Ishikawa (cell line): ENCODE measurements around the gene TMCO1.

Source experiments
- CEBPB ChIP-seq: IDR thresholded peaks from 2 replicates; pipeline ENCODE4 v1.6.1; 2012
- CREB1 ChIP-seq: IDR thresholded peaks from 2 replicates; pipeline ENCODE4 v1.6.1; 2012; ENCODE audit warnings: low read depth
- EGR1 ChIP-seq: IDR thresholded peaks from 2 replicates; pipeline ENCODE4 v1.6.1; 2012
- EP300 ChIP-seq: IDR thresholded peaks from 2 replicates; pipeline ENCODE4 v1.6.1; 2012; ENCODE audit warnings: borderline replicate concordance
- FOXM1 ChIP-seq: IDR thresholded peaks from 2 replicates; pipeline ENCODE4 v1.6.1; 2012; ENCODE audit warnings: low read depth, borderline replicate concordance
- NFIC ChIP-seq: IDR thresholded peaks from 2 replicates; pipeline ENCODE4 v1.6.1; 2012
- RAD21 ChIP-seq: IDR thresholded peaks from 2 replicates; pipeline ENCODE4 v1.6.1; 2012; ENCODE audit warnings: low read depth
- REST ChIP-seq: IDR thresholded peaks from 2 replicates; pipeline ENCODE4 v1.6.1; 2012; ENCODE audit warnings: low read depth, mild to moderate bottlenecking
- TAF1 ChIP-seq: IDR thresholded peaks from 2 replicates; pipeline ENCODE4 v1.6.1; 2012; ENCODE audit warnings: low read depth, mild to moderate bottlenecking
- TCF12 ChIP-seq: IDR thresholded peaks from 2 replicates; pipeline ENCODE4 v1.6.1; 2012; ENCODE audit warnings: low read depth
- TEAD4 ChIP-seq: IDR thresholded peaks from 2 replicates; pipeline ENCODE4 v1.6.1; 2012
- USF1 ChIP-seq: IDR thresholded peaks from 2 replicates; pipeline ENCODE4 v1.6.1; 2012
- YY1 ChIP-seq: IDR thresholded peaks from 2 replicates; pipeline ENCODE4 v1.6.1; 2012; ENCODE audit warnings: low read depth
- ZBTB7A ChIP-seq: IDR thresholded peaks from 2 replicates; pipeline ENCODE4 v1.6.1; 2012; ENCODE audit warnings: low read depth
- TF ChIP-seq, protein P1 (sequence below): IDR thresholded peaks from 2 replicates; pipeline ENCODE4 v1.6.1; 2012

Gene TMCO1

GRCh38 chr1:165738794-165739193, 29.9 kb downstream of the TMCO1 start:
- TF ChIP-seq FOXM1 (no peak), YY1 (no peak), REST (no peak), EP300 (no peak)

- no peak for TF ChIP-seq NFIC
- no peak for TF ChIP-seq FOXM1
- no peak for TF ChIP-seq REST
- no peak for TF ChIP-seq CEBPB
Measured at GRCh38 chr1:165737196-165737595, 31.5 kb downstream of the TMCO1 start.

DNA sequence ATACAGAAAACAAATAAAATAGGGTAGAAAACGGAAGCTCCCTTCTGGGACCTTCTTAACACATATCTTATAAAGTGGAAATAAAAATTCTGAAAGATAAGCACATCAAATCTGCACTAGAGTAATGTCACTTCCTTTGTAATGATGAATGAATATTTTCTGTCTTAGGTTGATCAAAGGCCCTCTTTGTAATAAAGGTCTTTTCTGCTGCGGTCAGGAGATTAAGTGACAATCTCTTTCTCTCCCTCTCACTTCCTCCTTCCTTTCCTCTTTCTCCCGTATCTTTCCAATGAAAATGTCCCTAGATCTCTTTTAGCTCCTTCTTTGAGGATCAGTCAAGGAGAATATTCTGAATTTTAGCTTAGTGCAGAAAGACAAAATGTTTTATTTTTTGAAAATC, 33.8 kb downstream of the TMCO1 start:
- TF ChIP-seq NFIC (no peak), CEBPB (no peak), USF1 (no peak), FOXM1 (no peak), REST (no peak), ZBTB7A (no peak), TCF12 (no peak), YY1 (no peak), CREB1 (no peak), RAD21 (no peak), EGR1 (no peak), TEAD4 (no peak), EP300 (no peak)
- TF ChIP-seq, protein P1, sequence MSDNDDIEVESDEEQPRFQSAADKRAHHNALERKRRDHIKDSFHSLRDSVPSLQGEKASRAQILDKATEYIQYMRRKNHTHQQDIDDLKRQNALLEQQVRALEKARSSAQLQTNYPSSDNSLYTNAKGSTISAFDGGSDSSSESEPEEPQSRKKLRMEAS = no peak

GRCh38 chr1:165726841-165727240, 41.8 kb downstream of the TMCO1 start:
- TF ChIP-seq NFIC (no peak), YY1 (no peak), CREB1 (no peak), USF1 (no peak), REST (no peak), TCF12 (no peak), RAD21 (no peak), TAF1 (no peak), ZBTB7A (no peak), FOXM1 (no peak), EGR1 (no peak), TEAD4 (no peak), CEBPB (no peak), EP300 (no peak)
- TF ChIP-seq, protein P1 = no peak
